GM23338 (cell line): ENCODE measurements around the gene EP300. TPM values are rescaled to one million over a fixed set of nuclear protein-coding genes. Genes with fewer than 3 reads are reported as not detected.

Experiments used
- ATAC-seq: fragments of 200-7000 bp; cut with Tn5 transposase; 3 replicates; pipeline ENCODE4 v1.9.1; 2020
- DNase-seq: peaks from one replicate; pipeline ENCODE4 v3.0.0-alpha.2; 2015; ENCODE audit warnings: low spot score
- H2AFZ ChIP-seq: fragments of 200-600 bp; sonication (generic); 2 replicates; pipeline ENCODE4 v1.8.0; 2016; ENCODE audit warnings: antibody characterized with exemption, mild to moderate bottlenecking, moderate library complexity
- H3F3A ChIP-seq: fragments of 200-600 bp; sonication (generic); replicated peaks from 2 replicates; pipeline ENCODE4 v1.8.0; 2017; ENCODE audit warnings: antibody characterized with exemption, mixed run types, low read depth
- H3K27ac ChIP-seq: fragments of 200-600 bp; sonication (generic); 2 replicates; pipeline ENCODE4 v1.6.1; 2016; ENCODE audit warnings: low read depth
- H3K27me3 ChIP-seq: fragments of 200-600 bp; sonication (generic); 2 replicates; pipeline ENCODE4 v1.8.0; 2016; ENCODE audit warnings: mild to moderate bottlenecking, mixed run types, moderate library complexity; ENCODE audit not compliant: insufficient read depth
- H3K36me3 ChIP-seq: fragments of 200-600 bp; sonication (generic); 2 replicates; pipeline ENCODE4 v1.8.0; 2016; ENCODE audit warnings: mild to moderate bottlenecking; ENCODE audit not compliant: insufficient read depth
- H3K4me1 ChIP-seq: fragments of 200-600 bp; sonication (generic); 2 replicates; pipeline ENCODE4 v1.8.0; 2016; ENCODE audit warnings: mild to moderate bottlenecking, moderate library complexity; ENCODE audit not compliant: insufficient read depth
- H3K4me2 ChIP-seq: fragments of 200-600 bp; sonication (generic); 2 replicates; pipeline ENCODE4 v1.7.1; 2017; ENCODE audit warnings: mixed run types
- H3K4me3 ChIP-seq: fragments of 200-600 bp; sonication (generic); 2 replicates; pipeline ENCODE4 v1.6.1; 2016; ENCODE audit warnings: mixed run types
- H3K79me2 ChIP-seq: fragments of 200-600 bp; sonication (generic); replicated peaks from 2 replicates; pipeline ENCODE4 v1.8.0; 2017; ENCODE audit warnings: mild to moderate bottlenecking; ENCODE audit not compliant: insufficient read depth
- H3K9me2 ChIP-seq: fragments of 200-600 bp; sonication (generic); 2 replicates; pipeline ENCODE4 v1.8.0; 2017; ENCODE audit not compliant: insufficient read depth
- H4K20me1 ChIP-seq: fragments of 200-600 bp; sonication (generic); replicated peaks from 2 replicates; pipeline ENCODE4 v1.8.0; 2017; ENCODE audit warnings: mild to moderate bottlenecking; ENCODE audit not compliant: insufficient read depth
- H3K27ac Mint-ChIP-seq: 2 replicates; pipeline ENCODE4 v1.8.0; 2020; ENCODE audit warnings: inconsistent platforms, mild to moderate bottlenecking, moderate library complexity, mixed read lengths
- H3K27me3 Mint-ChIP-seq: 3 replicates; pipeline ENCODE4 v1.8.0; 2022; ENCODE audit warnings: low read depth, mild to moderate bottlenecking, moderate library complexity, mixed read lengths, inconsistent platforms; ENCODE audit not compliant: insufficient read depth, poor library complexity
- H3K36me3 Mint-ChIP-seq: 3 replicates; pipeline ENCODE4 v1.8.0; 2021; ENCODE audit warnings: low read depth, mild to moderate bottlenecking, inconsistent platforms, moderate library complexity, mixed read lengths
- H3K4me1 Mint-ChIP-seq: 3 replicates; pipeline ENCODE4 v1.8.0; 2020; ENCODE audit warnings: mild to moderate bottlenecking, inconsistent platforms, mixed read lengths
- H3K4me3 Mint-ChIP-seq: 3 replicates; pipeline ENCODE4 v1.8.0; 2021; ENCODE audit warnings: moderate library complexity, mild to moderate bottlenecking, inconsistent platforms, mixed read lengths
- H3K9me3 Mint-ChIP-seq: 3 replicates; pipeline ENCODE4 v1.8.0; 2020; ENCODE audit warnings: moderate library complexity, mild to moderate bottlenecking, inconsistent platforms, mixed read lengths
- CREB1 ChIP-seq: fragments of 250-450 bp; sonication (Bioruptor Pico); IDR thresholded peaks from 2 replicates; pipeline ENCODE4 v1.5.0; 2020; ENCODE audit warnings: low read depth, mild to moderate bottlenecking, moderate library complexity
- ETS1 ChIP-seq: IDR thresholded peaks from 2 replicates; pipeline ENCODE4 v1.6.1; 2016; ENCODE audit warnings: antibody characterized with exemption
- EZH2 ChIP-seq: fragments of 200-600 bp; sonication (generic); IDR thresholded peaks from one replicate; pipeline ENCODE4 v1.8.0; 2017; ENCODE audit warnings: antibody characterized with exemption, mild to moderate bottlenecking, low read depth; ENCODE audit not compliant: unreplicated experiment
- EZH2phosphoT487 ChIP-seq: fragments of 200-600 bp; sonication (generic); IDR thresholded peaks from one replicate; pipeline ENCODE4 v1.8.1; 2018; ENCODE audit warnings: antibody characterized with exemption; ENCODE audit not compliant: unreplicated experiment
- JUNB ChIP-seq: IDR thresholded peaks from one replicate; pipeline ENCODE4 v1.6.1; 2016; ENCODE audit warnings: antibody characterized with exemption; ENCODE audit not compliant: unreplicated experiment
- NANOG ChIP-seq: IDR thresholded peaks from 2 replicates; pipeline ENCODE4 v1.6.1; 2016; ENCODE audit warnings: antibody characterized with exemption, borderline replicate concordance
- POLR2AphosphoS5 ChIP-seq: IDR thresholded peaks from 2 replicates; pipeline ENCODE4 v1.6.1; 2016; ENCODE audit warnings: antibody characterized with exemption, low read depth
- STAT1 ChIP-seq: IDR thresholded peaks from one replicate; pipeline ENCODE4 v1.6.1; 2016; ENCODE audit warnings: antibody characterized with exemption; ENCODE audit not compliant: unreplicated experiment
- ZNF114 ChIP-seq: fragments of 250-450 bp; sonication (Bioruptor Pico); IDR thresholded peaks from 2 replicates; pipeline ENCODE4 v1.5.0; 2020; ENCODE audit warnings: mild to moderate bottlenecking, moderate library complexity
- ZNF331 ChIP-seq: fragments of 250-450 bp; sonication (Bioruptor Pico); IDR thresholded peaks from 2 replicates; pipeline ENCODE4 v1.5.0; 2020; ENCODE audit warnings: low read depth, mild to moderate bottlenecking, moderate library complexity
- ZNF462 ChIP-seq: fragments of 250-450 bp; sonication (Bioruptor Pico); IDR thresholded peaks from 2 replicates; pipeline ENCODE4 v1.5.0; 2020; ENCODE audit warnings: mild to moderate bottlenecking, moderate library complexity
- polyA plus RNA-seq: library from polyadenylated mRNA; unstranded; fragments of >200 nt; fragmentation: Nextera tagmentation; extraction: Ambion mirVana; gene quantifications from 2 replicates; pipeline ENCODE4 v1.2.1, GENCODE V29; 2016
- total RNA-seq: library from RNA; depleted of rRNA; stranded (reverse); fragments of >200 nt; shearing (Covaris generic); gene quantifications from 2 replicates; pipeline ENCODE4 v1.2.3, GENCODE V29; 2014
- TF ChIP-seq, protein P1 (sequence below), 2 experiments: fragments of 200-600 bp in 1 of 2; sonication (generic) in 1 of 2; conservative IDR thresholded peaks; 2 replicates each; pipeline versions ENCODE4 v1.5.1 to v1.6.1; 2016 to 2017; ENCODE audit warnings: antibody characterized with exemption in 2 of 2, low read depth in 2 of 2, mild to moderate bottlenecking in 2 of 2, moderate library complexity in 1 of 2
- TF ChIP-seq, protein P2 (sequence below): IDR thresholded peaks from one replicate; pipeline ENCODE4 v1.6.1; 2018; ENCODE audit warnings: antibody characterized with exemption; ENCODE audit not compliant: unreplicated experiment

The EP300 gene
- total and polyA plus RNA-seq, 2 experiments from 2014 or later = 40.7 to 129 TPM

DNA sequence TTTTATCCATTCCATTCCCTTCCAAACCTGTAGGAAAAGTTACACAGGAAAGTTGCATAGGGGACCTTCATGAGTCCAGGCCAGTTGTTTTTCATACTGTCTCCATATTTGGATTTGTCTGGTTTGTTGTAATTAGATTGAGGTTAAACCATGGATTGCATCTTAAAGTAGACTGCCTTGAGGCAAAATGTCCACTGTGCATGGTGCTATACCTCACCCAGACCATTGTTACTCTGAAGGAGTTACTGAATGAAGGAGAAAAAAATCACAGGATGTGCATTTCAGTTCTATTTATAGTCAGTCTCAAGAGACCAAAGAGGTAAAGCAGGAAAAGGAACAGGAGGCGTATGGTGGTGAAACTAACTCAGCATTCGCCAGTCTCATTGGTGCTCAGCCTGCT, 83.2 kb downstream of the EP300 start:
- Mint-ChIP-seq H3K4me1 (no peaks in the 10 kb centered on the region), H3K36me3 (peaks cover 96% of the 10 kb centered on the region), H3K9me3 (no peaks in the 10 kb centered on the region; the same call in 2 of the 3 replicates), H3K27ac (no peak overlapping the region), H3K27me3 (peaks cover 11% of the 10 kb centered on the region), H3K4me3 (no peak overlapping the region)
- H3K4me1 ChIP-seq = no peaks in the 10 kb centered on the region
- H3K9me2 ChIP-seq = no peaks in the 10 kb centered on the region
- no peak overlapping the region for H3K4me2 ChIP-seq
- H4K20me1 ChIP-seq = peaks cover 13% of the 10 kb centered on the region
- H2AFZ ChIP-seq = no peak overlapping the region
- TF ChIP-seq STAT1 (no peak), EZH2 (no peak), EZH2phosphoT487 (no peak), NANOG (no peak), POLR2AphosphoS5 (no peak), ZNF462 (CRISPR knock-in tag) (no peak), ZNF331 (no peak), JUNB (no peak), ZNF114 (CRISPR knock-in tag) (no peak), ETS1 (no peak), CREB1 (CRISPR knock-in tag) (no peak)
- TF ChIP-seq, protein P1, sequence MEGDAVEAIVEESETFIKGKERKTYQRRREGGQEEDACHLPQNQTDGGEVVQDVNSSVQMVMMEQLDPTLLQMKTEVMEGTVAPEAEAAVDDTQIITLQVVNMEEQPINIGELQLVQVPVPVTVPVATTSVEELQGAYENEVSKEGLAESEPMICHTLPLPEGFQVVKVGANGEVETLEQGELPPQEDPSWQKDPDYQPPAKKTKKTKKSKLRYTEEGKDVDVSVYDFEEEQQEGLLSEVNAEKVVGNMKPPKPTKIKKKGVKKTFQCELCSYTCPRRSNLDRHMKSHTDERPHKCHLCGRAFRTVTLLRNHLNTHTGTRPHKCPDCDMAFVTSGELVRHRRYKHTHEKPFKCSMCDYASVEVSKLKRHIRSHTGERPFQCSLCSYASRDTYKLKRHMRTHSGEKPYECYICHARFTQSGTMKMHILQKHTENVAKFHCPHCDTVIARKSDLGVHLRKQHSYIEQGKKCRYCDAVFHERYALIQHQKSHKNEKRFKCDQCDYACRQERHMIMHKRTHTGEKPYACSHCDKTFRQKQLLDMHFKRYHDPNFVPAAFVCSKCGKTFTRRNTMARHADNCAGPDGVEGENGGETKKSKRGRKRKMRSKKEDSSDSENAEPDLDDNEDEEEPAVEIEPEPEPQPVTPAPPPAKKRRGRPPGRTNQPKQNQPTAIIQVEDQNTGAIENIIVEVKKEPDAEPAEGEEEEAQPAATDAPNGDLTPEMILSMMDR (conservative IDR thresholded peaks at IDR 0.05; ENCODE audit: low read depth in 2 of 2) = no peak
- TF ChIP-seq, protein P2, sequence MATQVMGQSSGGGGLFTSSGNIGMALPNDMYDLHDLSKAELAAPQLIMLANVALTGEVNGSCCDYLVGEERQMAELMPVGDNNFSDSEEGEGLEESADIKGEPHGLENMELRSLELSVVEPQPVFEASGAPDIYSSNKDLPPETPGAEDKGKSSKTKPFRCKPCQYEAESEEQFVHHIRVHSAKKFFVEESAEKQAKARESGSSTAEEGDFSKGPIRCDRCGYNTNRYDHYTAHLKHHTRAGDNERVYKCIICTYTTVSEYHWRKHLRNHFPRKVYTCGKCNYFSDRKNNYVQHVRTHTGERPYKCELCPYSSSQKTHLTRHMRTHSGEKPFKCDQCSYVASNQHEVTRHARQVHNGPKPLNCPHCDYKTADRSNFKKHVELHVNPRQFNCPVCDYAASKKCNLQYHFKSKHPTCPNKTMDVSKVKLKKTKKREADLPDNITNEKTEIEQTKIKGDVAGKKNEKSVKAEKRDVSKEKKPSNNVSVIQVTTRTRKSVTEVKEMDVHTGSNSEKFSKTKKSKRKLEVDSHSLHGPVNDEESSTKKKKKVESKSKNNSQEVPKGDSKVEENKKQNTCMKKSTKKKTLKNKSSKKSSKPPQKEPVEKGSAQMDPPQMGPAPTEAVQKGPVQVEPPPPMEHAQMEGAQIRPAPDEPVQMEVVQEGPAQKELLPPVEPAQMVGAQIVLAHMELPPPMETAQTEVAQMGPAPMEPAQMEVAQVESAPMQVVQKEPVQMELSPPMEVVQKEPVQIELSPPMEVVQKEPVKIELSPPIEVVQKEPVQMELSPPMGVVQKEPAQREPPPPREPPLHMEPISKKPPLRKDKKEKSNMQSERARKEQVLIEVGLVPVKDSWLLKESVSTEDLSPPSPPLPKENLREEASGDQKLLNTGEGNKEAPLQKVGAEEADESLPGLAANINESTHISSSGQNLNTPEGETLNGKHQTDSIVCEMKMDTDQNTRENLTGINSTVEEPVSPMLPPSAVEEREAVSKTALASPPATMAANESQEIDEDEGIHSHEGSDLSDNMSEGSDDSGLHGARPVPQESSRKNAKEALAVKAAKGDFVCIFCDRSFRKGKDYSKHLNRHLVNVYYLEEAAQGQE = no peak
- no peak for DNase-seq
- no peaks in the 10 kb centered on the region for H3K79me2 ChIP-seq
- ATAC-seq = no peak
- H3K27me3 ChIP-seq = no peaks in the 10 kb centered on the region
- peak overlapping the region; percentile 78 for H3K27ac ChIP-seq
- H3K36me3 ChIP-seq = peaks cover 61% of the 10 kb centered on the region
- H3K4me3 ChIP-seq = no peak overlapping the region
- H3F3A ChIP-seq = peaks cover 47% of the 10 kb centered on the region
